RWPE2 (cell line): Measurements from ENCODE around the gene ARID3B.

Source experiments
- ATAC-seq: fragments of 200-7000 bp; cut with Tn5 transposase; 3 replicates; pipeline ENCODE4 v1.9.1; 2021; ENCODE audit warnings: low read depth
- DNase-seq: peaks from one replicate; pipeline ENCODE4 v3.0.0-alpha.2; 2020; ENCODE audit warnings: low spot score
- H3K27ac ChIP-seq: fragments of 450-650 bp; 2 replicates; pipeline ENCODE4 v1.5.1; 2017; ENCODE audit warnings: mild to moderate bottlenecking; ENCODE audit not compliant: poor library complexity, severe bottlenecking
- H3K27me3 ChIP-seq: fragments of 250-450 bp; sonication (Bioruptor Pico); 2 replicates; pipeline ENCODE4 v1.5.1; 2021; ENCODE audit warnings: mild to moderate bottlenecking, moderate library complexity; ENCODE audit not compliant: insufficient read depth, poor library complexity, severe bottlenecking
- H3K36me3 ChIP-seq: fragments of 250-450 bp; sonication (Bioruptor Pico); 2 replicates; pipeline ENCODE4 v1.5.1; 2020; ENCODE audit warnings: low read depth, mild to moderate bottlenecking, moderate library complexity
- H3K4me1 ChIP-seq: fragments of 250-450 bp; sonication (Bioruptor Pico); 2 replicates; pipeline ENCODE4 v1.5.1; 2021; ENCODE audit warnings: mild to moderate bottlenecking, moderate library complexity; ENCODE audit not compliant: insufficient read depth, poor library complexity, severe bottlenecking
- H3K4me3 ChIP-seq: fragments of 250-450 bp; sonication (Bioruptor Pico); 2 replicates; pipeline ENCODE4 v1.5.1; 2021; ENCODE audit warnings: mild to moderate bottlenecking, moderate library complexity; ENCODE audit not compliant: severe bottlenecking
- H3K9me3 ChIP-seq: fragments of 250-450 bp; sonication (Bioruptor Pico); 2 replicates; pipeline ENCODE4 v1.5.1; 2021; ENCODE audit warnings: mild to moderate bottlenecking, moderate library complexity; ENCODE audit not compliant: severe bottlenecking
- CTCF ChIP-seq: fragments of 450-650 bp; IDR thresholded peaks from one replicate; pipeline ENCODE4 v1.5.1; 2017; ENCODE audit warnings: mild to moderate bottlenecking, moderate library complexity; ENCODE audit not compliant: poor library complexity, severe bottlenecking

The ARID3B gene

GRCh38 chr15:74621546-74621920 lies 80.5 kb downstream of the ARID3B start:
- no peak for TF ChIP-seq CTCF
- H3K27me3 ChIP-seq = no peaks in the 10 kb centered on the region
- peaks cover 8% of the 10 kb centered on the region for H3K4me1 ChIP-seq
- no peak for DNase-seq
- no peak for ATAC-seq
- no peaks in the 10 kb centered on the region for H3K9me3 ChIP-seq
- peaks cover 78% of the 10 kb centered on the region for H3K36me3 ChIP-seq
- no peak overlapping the region for H3K4me3 ChIP-seq
- H3K27ac ChIP-seq = no peak overlapping the region

GRCh38 chr15:74621936-74622335 lies 80.9 kb downstream of the ARID3B start:
- no peaks in the 10 kb centered on the region for H3K9me3 ChIP-seq
- peaks cover 82% of the 10 kb centered on the region for H3K36me3 ChIP-seq
- H3K4me3 ChIP-seq = no peak overlapping the region
- DNase-seq = no peak
- H3K4me1 ChIP-seq = peaks cover 7% of the 10 kb centered on the region
- no peak for TF ChIP-seq CTCF
- no peak for ATAC-seq
- H3K27me3 ChIP-seq = no peaks in the 10 kb centered on the region
- no peak overlapping the region for H3K27ac ChIP-seq

- Histone ChIP-seq H3K9me3 (no peaks in the 10 kb centered on the region), H3K36me3 (peaks cover 90% of the 10 kb centered on the region), H3K4me1 (no peaks in the 10 kb centered on the region)
These were observed 81.7 kb downstream of the ARID3B start for GRCh38 chr15:74622758-74623157.

GRCh38 chr15:74624020-74624602 lies 83.1 kb downstream of the ARID3B start:
- Histone ChIP-seq H3K4me1 (no peaks in the 10 kb centered on the region), H3K4me3 (no peak overlapping the region), H3K36me3 (peaks cover 100% of the 10 kb centered on the region), H3K27ac (no peak overlapping the region), H3K9me3 (no peaks in the 10 kb centered on the region), H3K27me3 (no peaks in the 10 kb centered on the region)
- no peak for ATAC-seq
- TF ChIP-seq CTCF = no peak
- no peak for DNase-seq

More at GRCh38 chr15:74622758-74623157, 81.7 kb downstream of the ARID3B start:
- Histone ChIP-seq H3K27me3 (no peaks in the 10 kb centered on the region), H3K27ac (no peak overlapping the region), H3K4me3 (no peak overlapping the region)
- ATAC-seq = no peak
- TF ChIP-seq CTCF = no peak
- DNase-seq = no peak

- DNase-seq (no peak), ATAC-seq (no peak)
- Histone ChIP-seq H3K4me3 (no peak overlapping the region), H3K27me3 (no peaks in the 10 kb centered on the region), H3K27ac (no peak overlapping the region), H3K36me3 (peaks cover 98% of the 10 kb centered on the region), H3K9me3 (no peaks in the 10 kb centered on the region), H3K4me1 (no peaks in the 10 kb centered on the region)
- TF ChIP-seq CTCF = no peak
These were observed 84.7 kb downstream of the ARID3B start for GRCh38 chr15:74625693-74626092.
